Glomerular visceral epithelial cell (primary cell): ENCODE results near the gene HCRT.

ENCODE experiments used
- DNase-seq: peaks from one replicate; pipeline ENCODE4 v3.0.0-alpha.2; 2016; ENCODE audit errors: extremely low spot score

HCRT gene

DNA sequence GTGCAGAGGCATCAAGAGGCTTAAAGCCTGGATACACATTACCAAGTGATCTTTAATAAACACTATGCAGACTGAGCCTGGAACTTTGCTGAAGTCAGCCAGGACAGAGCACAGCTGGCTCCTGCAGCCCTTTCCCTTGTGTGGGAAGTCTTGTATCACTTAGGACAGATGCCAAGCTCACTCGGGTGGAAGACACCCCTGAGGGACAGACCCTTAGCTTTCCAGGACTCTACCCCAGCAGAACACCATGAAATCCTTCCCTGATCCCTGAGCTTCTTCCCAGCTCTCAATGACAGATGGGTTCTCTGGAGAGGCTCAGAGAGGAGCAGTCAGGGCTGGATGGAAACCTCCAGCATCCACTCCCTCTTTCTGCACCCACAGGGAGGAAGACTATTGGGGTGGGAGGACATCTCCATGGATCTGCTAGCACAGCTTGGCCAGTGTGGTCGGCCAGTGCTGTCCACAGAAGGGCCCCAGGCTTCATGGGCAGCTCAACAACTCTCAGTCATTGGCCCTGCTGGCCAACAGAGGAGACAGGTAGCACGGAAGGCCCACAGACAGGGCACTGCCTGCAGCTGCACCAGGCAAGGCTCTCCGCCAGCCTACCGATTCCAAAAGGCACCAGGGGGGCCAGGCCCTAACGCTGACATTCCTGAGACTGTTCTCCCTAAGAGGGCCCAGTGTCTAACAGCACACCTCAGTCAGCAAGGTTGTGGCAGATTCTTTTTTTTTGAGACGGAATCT lies 46.3 kb downstream of the HCRT start:
- DNase-seq, result no peak

DNA sequence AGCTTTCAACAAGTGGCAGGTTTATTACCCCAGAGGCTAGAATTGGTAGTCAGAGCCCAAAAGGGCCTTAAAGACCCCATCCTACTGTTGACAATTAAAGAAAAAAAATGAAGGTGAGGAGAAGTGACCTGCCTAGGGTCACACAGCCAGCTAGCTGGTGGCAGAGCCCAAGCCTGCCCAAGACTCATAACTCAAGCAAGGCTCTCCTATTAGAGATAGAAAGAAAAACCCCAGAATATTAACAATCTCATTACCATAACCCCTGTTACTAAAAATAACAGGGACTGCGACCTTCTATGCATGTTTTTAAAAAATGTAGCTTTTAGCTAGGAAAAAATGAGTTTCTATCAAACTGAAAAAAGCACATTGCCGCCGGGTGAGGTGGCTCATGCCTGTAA lies 48.6 kb downstream of the HCRT start:
- no peak for DNase-seq

DNA sequence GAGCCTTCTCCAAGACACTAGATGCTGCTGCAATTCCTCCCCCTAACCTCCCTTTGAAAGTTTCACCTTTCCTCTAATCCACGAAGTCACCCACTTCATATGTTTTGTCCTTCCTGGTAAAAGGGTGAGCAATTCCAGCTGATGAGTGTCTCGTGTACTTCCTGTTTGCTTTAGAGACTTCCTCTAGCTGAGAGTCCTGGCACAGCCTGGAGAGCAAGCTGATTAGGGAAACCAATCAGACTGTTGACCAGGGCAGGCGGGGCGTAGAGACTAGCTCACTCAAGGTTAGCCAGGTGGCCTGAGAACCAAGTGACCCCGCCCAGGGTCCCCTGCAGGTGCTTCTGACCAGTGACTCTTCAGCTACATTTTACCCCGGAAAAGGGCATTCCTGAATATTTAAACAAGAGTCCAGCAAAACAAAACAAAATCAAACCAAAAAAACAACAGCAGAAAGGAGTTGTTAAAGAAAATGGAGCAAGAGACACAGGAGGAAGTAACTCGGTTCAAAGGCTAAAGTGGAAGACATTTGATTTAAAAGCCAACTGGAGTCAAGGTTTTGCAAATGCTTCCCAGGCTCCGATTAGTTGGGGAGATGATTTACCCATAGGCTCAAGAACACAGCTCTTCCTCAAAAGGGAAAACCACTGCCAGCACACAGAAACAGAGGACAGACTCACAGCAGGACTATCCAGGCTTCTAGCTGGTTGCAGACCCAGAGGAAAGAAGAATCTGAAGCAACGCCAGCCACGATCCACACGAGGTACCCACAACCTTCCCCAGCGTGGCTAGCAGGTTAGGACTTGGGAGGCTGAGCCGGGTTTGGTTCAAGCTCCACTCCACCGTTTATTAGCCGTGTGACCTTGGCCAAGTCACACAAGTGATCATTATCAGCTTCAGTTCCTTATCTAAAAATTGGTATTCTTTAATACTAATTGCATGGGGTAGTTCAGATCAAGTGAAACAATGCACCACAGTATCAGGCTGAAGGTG lies 49.3 kb downstream of the HCRT start:
- DNase-seq, result peak; percentile 68

DNA sequence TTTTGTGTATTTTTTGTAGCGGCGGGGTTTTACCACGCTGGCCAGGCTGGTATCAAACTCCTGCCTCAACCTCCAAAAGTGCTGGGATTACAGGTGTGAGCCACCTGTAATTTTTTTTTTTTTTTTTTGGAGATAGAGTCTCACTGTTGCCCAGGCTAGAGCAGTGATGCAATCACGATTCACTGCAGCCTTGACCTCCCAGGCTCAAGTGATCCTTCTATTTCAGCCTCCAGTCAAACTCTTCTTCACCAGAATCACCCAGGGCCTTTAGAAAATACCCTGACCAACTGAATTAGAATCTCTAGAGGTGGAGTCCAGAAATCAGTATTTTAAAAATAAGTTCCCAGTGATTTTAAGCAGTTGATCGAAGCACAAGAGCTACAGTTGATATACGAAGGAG lies 50.1 kb downstream of the HCRT start:
- no peak for DNase-seq
